T47D (cell line): ENCODE data around the gene CGNL1.

Source experiments
- DNase-seq, 2 experiments: peaks; one replicate each; pipeline versions ENCODE4 v3.0.0 to v3.0.0-alpha.2; 2011 to 2012; ENCODE audit warnings: low read depth in 1 of 2, low spot score in 1 of 2
- JUND ChIP-seq: IDR thresholded peaks from 2 replicates; pipeline ENCODE4 v1.6.1; 2012; ENCODE audit warnings: low read depth
- in situ Hi-C: cut with HindIII; loops from 2 replicates; pipeline ENCODE4 v1.10.0; 2016; ENCODE audit warnings: low sequenced_read_pairs, low pct_unique_long_range_greater_than_20kb

Gene CGNL1

DNA sequence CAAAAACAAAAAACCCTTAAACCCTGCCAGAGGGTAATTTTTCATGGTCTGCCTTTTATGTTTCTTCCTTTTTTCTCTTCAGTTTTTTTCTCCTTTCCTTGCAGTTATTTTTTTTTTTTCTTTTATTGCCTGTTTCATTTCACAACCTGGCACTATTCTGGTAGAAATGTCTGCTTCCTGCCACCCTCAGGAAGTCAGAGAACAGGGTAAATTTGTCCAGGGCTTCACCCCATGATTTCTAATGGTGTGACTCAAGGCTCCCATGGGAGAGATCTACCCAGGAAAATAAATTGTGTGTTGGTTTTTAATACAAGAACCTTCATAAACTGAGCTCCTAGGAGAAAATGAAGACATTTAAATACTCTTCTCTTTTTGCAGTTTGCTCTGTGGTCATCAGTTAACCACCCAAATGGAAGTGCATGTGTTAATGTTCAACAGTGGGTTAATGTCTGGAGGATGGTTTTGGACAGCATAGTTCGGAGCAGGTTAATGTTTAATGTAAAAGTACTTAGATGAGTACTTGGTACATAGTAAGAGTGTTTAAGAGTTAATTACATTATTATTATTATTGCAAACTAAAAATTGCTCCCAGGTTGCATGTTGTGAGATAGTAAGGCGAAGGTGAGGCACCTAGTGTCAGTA is 45.9 kb downstream of the CGNL1 start:
- in situ Hi-C loops, result no loop called here
- no peak for TF ChIP-seq JUND
- no peak for DNase-seq

DNA sequence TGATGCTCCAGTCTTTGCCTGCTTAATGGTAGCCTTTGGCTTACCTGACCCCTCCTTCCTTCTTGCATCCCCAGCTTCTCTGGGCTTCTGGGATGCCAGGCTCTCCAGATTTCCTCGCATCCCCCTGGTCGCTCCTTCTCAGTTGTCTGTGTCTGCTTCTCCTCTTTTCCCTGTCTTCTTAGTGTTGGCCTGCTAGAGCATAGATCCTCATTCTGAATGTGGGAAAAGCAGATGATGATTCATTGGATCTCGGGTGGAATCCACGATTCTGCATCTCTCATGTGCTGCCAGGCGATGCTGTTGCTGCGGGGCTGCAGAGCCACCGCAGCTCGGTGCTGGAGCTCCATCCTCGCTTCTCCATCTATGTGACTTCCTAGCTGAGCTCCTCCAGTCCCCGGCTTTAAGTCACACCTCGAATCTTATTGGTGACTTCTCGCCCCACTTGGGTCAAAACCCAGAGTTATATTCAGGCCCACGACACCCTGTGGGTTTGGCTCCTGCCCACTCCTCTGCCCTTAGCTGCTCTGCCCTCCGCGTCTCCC is 47.4 kb downstream of the CGNL1 start:
- in situ Hi-C loops, result no loop called here
- no peak for DNase-seq
- TF ChIP-seq JUND, result no peak

DNA sequence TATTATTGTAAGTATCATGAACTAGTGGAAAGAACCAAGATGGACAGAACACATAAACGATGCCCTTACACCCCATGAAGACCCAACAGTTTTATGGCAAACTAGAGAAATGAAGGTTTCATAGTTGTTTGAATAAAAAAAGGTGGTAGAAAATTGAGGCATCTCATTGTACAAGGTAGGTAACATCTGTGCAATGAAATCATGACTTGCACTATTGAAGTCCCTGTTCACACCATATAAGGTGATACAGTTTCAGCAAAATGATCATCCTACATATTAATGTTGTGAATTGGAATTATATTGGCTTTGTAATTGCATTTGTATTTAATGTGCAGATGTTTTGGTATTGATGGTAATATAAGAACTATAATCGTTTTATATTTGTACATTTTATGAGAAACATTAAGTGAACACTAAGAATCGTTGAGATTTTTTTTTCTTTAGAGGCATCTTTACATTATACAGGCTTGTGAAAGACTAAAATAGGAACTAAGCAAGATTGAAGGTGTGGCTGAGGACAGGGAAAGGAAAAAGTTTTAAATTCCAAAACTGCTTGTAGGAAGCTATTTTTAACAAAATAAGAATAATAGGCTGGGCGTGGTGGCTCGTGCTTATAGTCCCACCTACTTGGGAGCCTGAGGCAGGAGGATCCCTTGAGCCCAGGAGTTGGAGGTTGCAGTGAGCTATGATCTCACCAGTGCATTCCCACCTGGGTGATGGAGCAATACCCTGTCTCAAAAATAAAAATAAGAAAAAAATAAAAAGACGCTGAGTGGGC is 48.5 kb downstream of the CGNL1 start:
- TF ChIP-seq JUND, result no peak
- no peak for DNase-seq
- in situ Hi-C loops, result no loop called here

DNA sequence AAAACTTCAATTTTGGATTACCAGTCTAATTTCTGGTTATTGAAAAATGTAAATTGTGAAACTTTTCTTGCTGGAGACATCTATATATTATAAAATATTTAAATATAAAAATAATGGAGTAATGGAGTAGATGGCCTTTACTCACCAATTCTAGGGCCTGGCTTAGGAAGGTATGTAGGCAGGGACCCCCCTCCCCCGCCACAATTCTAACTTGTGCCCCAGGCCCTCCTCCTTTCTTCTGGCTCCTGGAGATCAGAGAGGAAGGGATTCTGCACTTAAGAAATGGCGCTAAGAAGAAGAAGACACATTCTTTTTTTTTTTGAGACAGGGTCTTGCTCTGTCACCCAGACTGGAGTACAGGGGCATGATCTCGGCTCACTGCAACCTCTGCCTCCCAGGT is 49.5 kb downstream of the CGNL1 start:
- no peak for DNase-seq
- no peak for TF ChIP-seq JUND
- in situ Hi-C loops, result no loop called here

DNA sequence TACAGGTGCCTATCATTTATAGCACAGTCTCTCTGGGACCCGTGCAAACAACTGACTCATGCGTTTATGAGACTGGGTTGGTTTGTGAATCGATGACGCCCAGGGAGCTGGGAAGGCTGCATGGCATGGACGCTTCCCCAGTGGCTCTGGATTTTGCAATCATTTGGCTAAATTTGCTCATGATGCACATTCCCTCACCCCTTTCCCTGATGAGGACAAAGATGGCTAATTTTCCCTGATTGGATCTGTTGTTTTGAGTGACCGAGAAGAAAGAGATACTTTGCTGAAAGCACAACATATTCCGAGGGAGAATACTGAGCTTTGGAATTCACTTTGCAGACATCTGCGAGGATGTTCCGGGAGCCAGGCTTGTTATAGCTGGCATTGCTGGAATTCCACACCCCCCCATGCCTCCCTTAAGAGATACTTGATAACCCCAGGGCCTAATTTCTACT is 51.1 kb downstream of the CGNL1 start:
- in situ Hi-C loops, result no loop called here
- no peak for TF ChIP-seq JUND
- no peak for DNase-seq

DNA sequence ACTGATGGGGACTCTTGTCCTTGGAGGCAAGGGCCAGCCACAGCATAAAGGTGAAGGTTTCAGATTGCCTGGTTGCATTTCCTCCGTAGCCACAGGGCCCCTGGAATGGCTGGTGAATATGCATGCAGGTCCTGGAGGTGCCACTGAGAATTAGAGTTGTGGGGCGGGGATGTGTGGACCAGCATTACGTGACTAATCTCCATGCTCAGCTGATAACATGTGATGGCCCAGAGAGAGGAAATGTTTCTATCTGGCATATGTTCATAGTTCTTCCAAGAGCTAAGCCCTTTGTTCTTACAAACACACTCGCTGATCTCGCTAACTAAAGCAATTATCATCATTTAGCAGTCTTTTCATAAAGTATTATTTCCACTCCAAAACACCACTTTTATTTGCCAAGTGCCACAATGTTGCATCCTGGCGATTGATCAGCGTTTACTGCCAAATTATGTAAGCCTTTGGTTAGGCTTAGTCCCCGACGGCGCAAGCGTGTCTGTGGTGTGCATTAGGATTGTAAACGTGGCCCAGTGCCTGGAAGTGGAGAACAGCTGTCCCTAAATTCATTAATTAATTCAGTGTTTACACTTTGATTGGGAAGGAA is 55.9 kb downstream of the CGNL1 start:
- TF ChIP-seq JUND, result no peak
- DNase-seq, result no peak
- in situ Hi-C loops, result no loop called here

DNA sequence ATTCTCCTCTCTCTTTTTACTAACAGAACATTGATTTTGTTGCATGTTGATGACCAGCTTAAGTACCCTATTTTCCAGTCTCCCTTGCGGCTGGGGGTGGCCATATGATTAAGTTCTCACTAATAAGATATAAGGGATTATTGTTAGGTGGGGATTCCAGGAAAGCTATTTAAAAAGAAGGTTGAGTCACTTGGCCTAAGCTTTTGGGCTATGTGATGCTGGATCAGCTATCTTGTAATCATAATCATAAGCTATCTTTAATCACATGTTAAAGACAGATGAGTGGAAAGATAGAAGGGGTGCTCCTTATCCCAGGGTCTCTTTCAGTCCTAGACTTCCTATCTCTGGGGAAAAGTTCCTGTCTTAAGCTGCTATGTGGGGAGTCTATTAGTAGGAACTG is 59.9 kb downstream of the CGNL1 start:
- in situ Hi-C loops, result no loop called here
- TF ChIP-seq JUND, result no peak
- no peak for DNase-seq

DNA sequence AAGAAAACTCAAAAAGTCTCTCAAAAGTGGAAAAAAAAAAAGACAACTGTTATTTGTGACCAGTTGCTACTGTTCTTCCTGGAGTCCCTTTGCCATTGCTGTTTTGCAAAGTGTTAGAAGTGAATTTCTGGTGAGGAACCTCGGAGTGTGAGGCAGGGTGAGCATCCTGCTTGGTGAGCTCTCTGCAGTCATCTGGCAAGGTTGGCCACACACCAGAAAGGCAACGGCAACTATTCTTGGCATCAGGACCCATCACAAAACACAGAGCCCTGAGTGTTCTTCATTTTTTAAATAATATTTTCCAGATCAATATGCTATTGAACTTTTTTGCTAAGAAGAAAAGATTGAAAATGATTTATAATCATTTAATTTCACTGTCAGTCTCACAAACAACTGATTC is 60.7 kb downstream of the CGNL1 start:
- no peak for DNase-seq
- in situ Hi-C loops, result no loop called here
- TF ChIP-seq JUND, result no peak

DNA sequence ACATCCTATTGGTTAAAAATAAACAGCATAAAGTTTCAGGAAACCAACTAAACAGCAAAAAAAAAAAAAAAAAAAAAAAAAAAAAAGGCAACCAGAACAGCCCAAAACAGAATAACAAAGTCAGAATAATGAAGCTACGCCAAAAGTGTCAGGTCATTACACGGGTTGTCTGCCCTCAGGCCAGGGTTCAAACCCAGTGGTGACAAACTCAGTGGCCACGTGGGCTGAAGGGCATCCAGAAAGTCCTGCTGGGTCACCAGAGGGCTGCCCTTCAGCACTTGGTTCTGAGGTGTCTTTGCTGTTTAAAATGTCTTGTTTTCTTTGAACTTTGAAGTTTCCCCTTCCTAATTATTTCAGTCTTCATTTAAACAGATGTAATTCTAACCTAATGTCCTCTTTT is 61.3 kb downstream of the CGNL1 start:
- TF ChIP-seq JUND, result no peak
- DNase-seq, result no peak
- in situ Hi-C loops, result no loop called here

DNA sequence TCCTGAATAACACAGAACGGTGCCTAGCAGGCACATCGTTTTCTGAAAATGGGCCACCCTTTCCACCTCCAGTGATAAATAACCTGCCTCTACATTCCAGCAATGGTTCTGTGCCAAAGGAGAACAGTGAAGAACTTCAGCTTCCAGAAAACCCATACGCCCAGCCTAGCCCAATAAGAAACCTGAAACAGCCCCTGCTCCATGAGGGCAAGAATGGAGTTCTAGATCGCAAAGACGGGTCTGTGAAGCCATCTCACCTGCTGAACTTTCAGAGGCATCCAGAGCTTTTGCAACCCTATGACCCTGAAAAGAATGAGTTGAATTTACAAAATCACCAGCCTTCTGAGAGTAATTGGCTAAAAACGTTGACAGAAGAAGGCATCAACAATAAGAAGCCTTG is 61.9 kb downstream of the CGNL1 start:
- no peak for TF ChIP-seq JUND
- in situ Hi-C loops, result no loop called here
- no peak for DNase-seq

DNA sequence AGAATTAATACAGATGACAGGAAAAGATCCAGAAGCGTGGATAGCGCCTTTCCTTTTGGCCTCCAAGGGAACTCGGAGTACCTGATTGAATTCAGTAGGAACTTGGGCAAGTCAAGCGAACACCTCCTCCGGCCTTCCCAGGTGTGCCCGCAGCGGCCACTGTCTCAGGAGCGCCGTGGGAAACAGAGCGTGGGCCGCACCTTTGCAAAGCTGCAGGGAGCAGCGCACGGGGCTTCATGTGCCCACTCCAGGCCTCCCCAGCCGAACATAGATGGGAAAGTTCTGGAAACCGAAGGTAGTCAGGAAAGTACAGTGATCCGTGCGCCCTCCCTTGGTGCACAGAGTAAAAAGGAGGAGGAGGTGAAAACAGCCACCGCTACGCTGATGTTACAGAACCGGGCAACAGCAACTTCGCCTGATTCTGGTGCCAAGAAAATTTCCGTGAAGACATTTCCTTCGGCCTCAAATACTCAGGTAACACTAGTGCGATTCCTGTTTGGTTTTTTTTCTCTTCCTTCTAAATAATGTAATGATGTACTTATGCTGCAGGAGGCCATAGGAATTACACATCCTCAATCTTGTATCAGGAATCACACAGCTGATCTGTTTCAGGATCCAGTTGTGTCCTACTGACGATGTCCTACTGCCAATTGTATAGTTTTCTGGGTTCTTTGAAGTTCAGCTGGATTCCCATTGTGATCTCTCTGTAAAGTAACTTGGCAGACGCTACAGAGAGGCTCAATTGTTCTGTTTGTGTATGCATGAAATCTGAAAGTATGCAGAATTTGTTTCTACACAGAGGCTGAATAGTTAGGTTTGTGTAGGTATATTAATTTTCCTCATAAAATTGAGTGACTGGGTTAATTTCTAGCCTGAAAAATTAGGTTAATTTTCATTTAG is 63.1 kb downstream of the CGNL1 start:
- no peak for TF ChIP-seq JUND
- in situ Hi-C loops, result no loop called here
- no peak for DNase-seq

DNA sequence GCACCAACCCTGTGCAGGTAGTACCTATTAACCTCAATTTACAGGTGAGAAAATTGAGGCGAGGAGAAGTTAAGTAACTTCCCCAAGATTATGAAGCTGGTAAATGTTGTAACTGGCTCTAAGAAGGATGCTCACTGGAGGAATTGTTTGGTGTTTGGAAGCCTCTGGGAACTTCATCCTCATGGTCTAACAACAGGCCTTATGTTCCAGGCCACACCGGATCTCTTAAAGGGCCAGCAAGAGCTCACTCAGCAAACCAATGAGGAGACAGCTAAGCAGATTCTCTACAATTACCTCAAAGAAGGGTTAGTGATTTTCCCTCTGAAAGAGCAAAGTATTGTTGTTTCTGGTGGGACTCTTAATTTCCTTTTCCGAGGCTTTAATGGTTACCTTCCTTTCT is 63.9 kb downstream of the CGNL1 start:
- DNase-seq, result no peak
- in situ Hi-C loops, result no loop called here
- TF ChIP-seq JUND, result no peak

DNA sequence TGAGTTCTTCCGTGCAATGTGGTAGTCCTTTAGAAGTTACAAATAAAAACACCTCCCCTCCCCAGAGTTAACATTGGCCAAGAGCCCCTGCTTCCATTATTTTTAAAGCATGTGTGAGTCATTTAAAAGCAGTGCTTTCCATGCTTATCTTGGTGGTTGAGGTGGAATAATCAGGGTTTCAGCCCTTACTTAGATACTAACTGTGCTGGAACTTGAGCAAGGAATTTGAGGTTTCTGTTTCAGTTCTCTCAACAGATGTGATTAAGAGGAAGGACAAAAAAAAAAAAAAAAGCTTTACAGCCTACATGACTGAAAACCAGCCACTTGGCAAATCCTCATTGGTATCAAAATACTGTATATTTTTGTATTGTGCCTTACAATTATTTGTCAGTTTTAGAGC is 64.5 kb downstream of the CGNL1 start:
- in situ Hi-C loops, result no loop called here

More for the DNA sequence above, 64.5 kb downstream of the CGNL1 start:
- no peak for TF ChIP-seq JUND
- DNase-seq, result no peak
